Esophagus muscularis mucosa (tissue), 4 donors: Measurements from ENCODE around the gene TMX1.

Experiments
- CTCF ChIP-seq, 3 experiments: fragments of 200-600 bp in 2 of 3; fragments of 450-650 bp in 1 of 3; sonication (generic) in 2 of 3; IDR thresholded peaks; one replicate each; pipeline ENCODE4 v1.5.1; 2017 to 2019; ENCODE audit warnings: antibody characterized with exemption in 3 of 3, mild to moderate bottlenecking in 2 of 3, moderate library complexity in 1 of 3
- EP300 ChIP-seq: sonication (generic); formaldehyde crosslinking; IDR thresholded peaks from one replicate; pipeline ENCODE4 v1.6.1; 2017; ENCODE audit warnings: antibody characterized with exemption
- POLR2AphosphoS5 ChIP-seq, 2 donors: sonication (generic); formaldehyde crosslinking; IDR thresholded peaks; one replicate each; pipeline ENCODE4 v1.6.1; 2017; ENCODE audit warnings: antibody characterized with exemption in 2 of 2

DNA sequence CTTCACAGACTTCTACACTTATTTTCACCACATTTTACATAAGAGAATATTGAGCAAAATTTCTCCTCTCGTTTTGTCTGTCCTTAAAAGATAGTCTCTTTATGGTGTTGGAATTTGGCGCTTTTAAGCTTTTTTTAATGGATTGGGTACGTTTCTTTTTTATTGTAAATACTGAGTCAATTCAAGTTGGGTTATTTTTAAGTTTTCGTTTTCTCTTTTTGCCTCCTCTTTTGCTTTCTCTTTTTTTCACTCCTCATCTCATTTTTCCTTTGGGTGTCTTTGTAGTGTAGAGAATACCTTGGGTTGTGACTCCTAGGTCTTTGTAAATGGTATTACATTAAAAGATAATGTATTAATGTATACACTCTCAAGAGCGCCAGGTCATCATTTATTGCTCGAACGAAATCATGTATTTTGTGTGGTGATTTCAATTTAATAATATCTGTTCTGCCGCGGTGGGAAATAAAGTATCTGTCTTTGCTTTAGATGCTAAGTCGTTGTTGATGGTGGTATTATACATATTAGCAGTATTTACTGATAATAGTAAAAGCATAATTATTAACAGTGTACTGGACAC lies 845 bp downstream of the TMX1 start:
- no peak for TF ChIP-seq CTCF (IDR thresholded peaks at IDR 0.05)
- TF ChIP-seq POLR2AphosphoS5 (IDR thresholded peaks at IDR 0.05): no peak
- TF ChIP-seq EP300: no peak
